Endodermal cell (in vitro differentiated cells): Measurements from ENCODE around the gene HIPK4. TPM values are rescaled to one million over a fixed set of nuclear protein-coding genes. Genes with fewer than 3 reads are reported as not detected.

ENCODE experiments used
- DNase-seq: peaks from one replicate; pipeline ENCODE4 v3.0.0-alpha.2; 2017
- H3K27ac ChIP-seq: 2 replicates; pipeline ENCODE4 v1.5.1; 2013; ENCODE audit warnings: mild to moderate bottlenecking, low read depth, low read length, moderate library complexity
- H3K27me3 ChIP-seq: 2 replicates; pipeline ENCODE4 v1.6.1; 2013; ENCODE audit warnings: mild to moderate bottlenecking, low read length, moderate library complexity; ENCODE audit not compliant: insufficient read depth, control insufficient read depth, poor library complexity, severe bottlenecking
- H3K36me3 ChIP-seq: 2 replicates; pipeline ENCODE4 v1.7.0; 2013; ENCODE audit warnings: mild to moderate bottlenecking, low read length, moderate library complexity; ENCODE audit not compliant: control insufficient read depth, insufficient read depth
- H3K4me1 ChIP-seq: one replicate; pipeline ENCODE4 v1.7.0; 2013; ENCODE audit warnings: low read length; ENCODE audit not compliant: control insufficient read depth, insufficient read depth
- H3K4me3 ChIP-seq: 2 replicates; pipeline ENCODE4 v1.5.1; 2013; ENCODE audit warnings: mild to moderate bottlenecking, low read length, moderate library complexity
- H3K9ac ChIP-seq: 2 replicates; pipeline ENCODE4 v1.6.1; 2013; ENCODE audit warnings: mild to moderate bottlenecking, low read length, moderate library complexity; ENCODE audit not compliant: poor library complexity, severe bottlenecking; ENCODE audit errors: extremely low read depth
- H3K9me3 ChIP-seq: 2 replicates; pipeline ENCODE4 v1.6.1; 2013; ENCODE audit warnings: mild to moderate bottlenecking, low read length, moderate library complexity; ENCODE audit not compliant: control insufficient read depth
- H3K27ac Mint-ChIP-seq: 2 replicates; pipeline ENCODE4 v1.8.0; 2020; ENCODE audit warnings: mixed read lengths
- H3K27me3 Mint-ChIP-seq: 2 replicates; pipeline ENCODE4 v1.8.0; 2021; ENCODE audit warnings: mild to moderate bottlenecking, mixed read lengths; ENCODE audit not compliant: insufficient read depth
- H3K36me3 Mint-ChIP-seq: 2 replicates; pipeline ENCODE4 v1.8.0; 2020; ENCODE audit warnings: low read depth, mixed read lengths
- H3K4me1 Mint-ChIP-seq: 2 replicates; pipeline ENCODE4 v1.8.0; 2020; ENCODE audit warnings: mixed read lengths
- H3K4me3 Mint-ChIP-seq: 2 replicates; pipeline ENCODE4 v1.8.0; 2020; ENCODE audit warnings: mild to moderate bottlenecking, moderate library complexity, mixed read lengths
- H3K9me3 Mint-ChIP-seq: 2 replicates; pipeline ENCODE4 v1.8.0; 2020; ENCODE audit warnings: mild to moderate bottlenecking, mixed read lengths
- CTCF ChIP-seq: fragments of 200-600 bp; sonication (generic); conservative IDR thresholded peaks from 2 replicates; pipeline ENCODE4 v1.5.0; 2021; ENCODE audit warnings: antibody characterized with exemption, mild to moderate bottlenecking
- WGBS, 2 experiments: methylation state at CpG; one replicate each; pipeline versions ENCODE4 v1.1.5 to v1.1.7; 2013; ENCODE audit warnings: missing lambda C conversion rate in 2 of 2, mixed read lengths in 1 of 2; ENCODE audit not compliant: insufficient coverage in 1 of 2, insufficient read length in 1 of 2; 5-methylcytosine and 5-hydroxymethylcytosine counted together
- total RNA-seq, 2 donors: library from RNA; stranded (reverse); fragmentation: NEBNext Ultra II Directional in 1 of 2; extraction: Animal tissue kit (Norgen Biotek cat#: 25700) in 1 of 2; gene quantifications; 2 replicates in 1 of 2; 3 replicates in 1 of 2; pipeline ENCODE4 v1.2.1, GENCODE V29; 2021

HIPK4 gene
- total RNA-seq, 2 donors from 2014 or later, result 0.31 TPM; not detected in 1

GRCh38 chr19:40344422-40344821 is 45.6 kb downstream of the HIPK4 start:
- Histone ChIP-seq H3K4me3 (no peak overlapping the region), H3K27ac (no peak overlapping the region), H3K27me3 (no peaks in the 10 kb centered on the region), H3K36me3 (peaks cover 4% of the 10 kb centered on the region), H3K9me3 (no peaks in the 10 kb centered on the region), H3K9ac (no peak overlapping the region), H3K4me1 (no peaks in the 10 kb centered on the region)
- no peak for TF ChIP-seq CTCF
- H3K4me1 Mint-ChIP-seq, result peaks cover 9% of the 10 kb centered on the region
- H3K36me3 Mint-ChIP-seq, result peaks cover 10% of the 10 kb centered on the region
- H3K27me3 Mint-ChIP-seq, result no peaks in the 10 kb centered on the region
- H3K9me3 Mint-ChIP-seq, result no peaks in the 10 kb centered on the region
- no peak overlapping the region for H3K4me3 Mint-ChIP-seq
- WGBS, 2 experiments, result 94 to 98% methylated on average over 5 to 7 of the region's 7 CpGs
- H3K27ac Mint-ChIP-seq, result no peak overlapping the region
- no peak for DNase-seq

- Mint-ChIP-seq H3K4me1 (peaks cover 4% of the 10 kb centered on the region), H3K9me3 (no peaks in the 10 kb centered on the region), H3K4me3 (no peak overlapping the region), H3K27ac (peak overlapping the region; percentile 23), H3K36me3 (peaks cover 19% of the 10 kb centered on the region), H3K27me3 (no peaks in the 10 kb centered on the region)
- Histone ChIP-seq H3K9me3 (no peaks in the 10 kb centered on the region), H3K9ac (no peak overlapping the region), H3K27ac (no peak overlapping the region), H3K4me3 (no peak overlapping the region), H3K36me3 (peaks cover 14% of the 10 kb centered on the region), H3K27me3 (no peaks in the 10 kb centered on the region), H3K4me1 (no peaks in the 10 kb centered on the region)
- DNase-seq, result no peak
- no peak for TF ChIP-seq CTCF
- WGBS, 2 experiments, result 89 to 95% methylated on average over 4 to 10 of the region's 11 CpGs
These were observed 47.2 kb downstream of the HIPK4 start for GRCh38 chr19:40342644-40343311.

- Histone ChIP-seq H3K9me3 (no peaks in the 10 kb centered on the region), H3K4me3 (no peak overlapping the region), H3K9ac (no peak overlapping the region), H3K27me3 (no peaks in the 10 kb centered on the region), H3K4me1 (no peaks in the 10 kb centered on the region), H3K27ac (no peak overlapping the region), H3K36me3 (peaks cover 17% of the 10 kb centered on the region)
- H3K27me3 Mint-ChIP-seq, result no peaks in the 10 kb centered on the region
- H3K4me1 Mint-ChIP-seq, result no peaks in the 10 kb centered on the region
- TF ChIP-seq CTCF, result no peak
- H3K36me3 Mint-ChIP-seq, result peaks cover 19% of the 10 kb centered on the region
- no peak overlapping the region for H3K4me3 Mint-ChIP-seq
- peak overlapping the region; percentile 48 for H3K27ac Mint-ChIP-seq
- H3K9me3 Mint-ChIP-seq, result no peaks in the 10 kb centered on the region
- 95 to 100% methylated on average over 2 to 9 of the region's 9 CpGs for WGBS, 2 experiments
- DNase-seq, result no peak
These were observed 48.1 kb downstream of the HIPK4 start for GRCh38 chr19:40341601-40342482.
